Measurements from ENCODE around the gene MUC2.

DNA sequence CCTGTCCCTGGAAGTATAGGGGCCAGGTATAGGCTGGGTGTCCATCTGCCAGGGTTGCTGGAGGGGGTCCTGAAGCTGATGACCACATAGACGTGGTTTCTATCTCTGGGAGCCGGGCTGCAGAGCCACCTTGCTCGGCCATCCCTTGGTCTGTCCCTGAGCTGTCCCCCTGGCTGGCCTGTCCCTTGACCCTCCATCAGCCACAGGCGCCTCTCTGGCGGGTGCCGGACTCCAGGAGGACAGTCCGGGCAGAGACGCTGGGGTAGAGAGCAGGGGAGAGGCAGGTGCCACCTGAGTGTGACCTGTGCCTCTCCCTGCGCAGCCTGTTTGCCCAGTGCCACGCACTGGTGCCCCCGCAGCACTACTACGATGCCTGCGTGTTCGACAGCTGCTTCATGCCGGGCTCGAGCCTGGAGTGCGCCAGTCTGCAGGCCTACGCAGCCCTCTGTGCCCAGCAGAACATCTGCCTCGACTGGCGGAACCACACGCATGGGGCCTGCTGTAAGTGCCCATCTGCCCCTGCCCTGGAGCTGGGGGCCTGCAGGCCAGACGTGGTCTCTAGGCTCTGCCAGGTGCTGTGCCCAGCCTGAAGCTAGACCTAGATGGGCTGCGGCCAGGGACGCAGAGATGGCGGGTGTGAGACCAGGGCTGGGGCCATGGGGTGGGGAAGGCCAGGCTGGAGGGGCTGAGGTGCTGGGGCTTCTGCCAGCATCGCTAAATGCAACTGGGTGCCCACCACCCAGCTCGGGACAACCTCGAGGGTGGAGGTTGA, 29.9 kb downstream of the MUC2 start:
- TF ChIP-seq, protein P1, sequence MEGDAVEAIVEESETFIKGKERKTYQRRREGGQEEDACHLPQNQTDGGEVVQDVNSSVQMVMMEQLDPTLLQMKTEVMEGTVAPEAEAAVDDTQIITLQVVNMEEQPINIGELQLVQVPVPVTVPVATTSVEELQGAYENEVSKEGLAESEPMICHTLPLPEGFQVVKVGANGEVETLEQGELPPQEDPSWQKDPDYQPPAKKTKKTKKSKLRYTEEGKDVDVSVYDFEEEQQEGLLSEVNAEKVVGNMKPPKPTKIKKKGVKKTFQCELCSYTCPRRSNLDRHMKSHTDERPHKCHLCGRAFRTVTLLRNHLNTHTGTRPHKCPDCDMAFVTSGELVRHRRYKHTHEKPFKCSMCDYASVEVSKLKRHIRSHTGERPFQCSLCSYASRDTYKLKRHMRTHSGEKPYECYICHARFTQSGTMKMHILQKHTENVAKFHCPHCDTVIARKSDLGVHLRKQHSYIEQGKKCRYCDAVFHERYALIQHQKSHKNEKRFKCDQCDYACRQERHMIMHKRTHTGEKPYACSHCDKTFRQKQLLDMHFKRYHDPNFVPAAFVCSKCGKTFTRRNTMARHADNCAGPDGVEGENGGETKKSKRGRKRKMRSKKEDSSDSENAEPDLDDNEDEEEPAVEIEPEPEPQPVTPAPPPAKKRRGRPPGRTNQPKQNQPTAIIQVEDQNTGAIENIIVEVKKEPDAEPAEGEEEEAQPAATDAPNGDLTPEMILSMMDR (IDR thresholded peaks at IDR 0.05), result no peak
- TF ChIP-seq EZH2 (IDR thresholded peaks at IDR 0.05) (no peak), EZH2phosphoT487 (IDR thresholded peaks at IDR 0.05) (no peak)
